H1 (cell line): ENCODE measurements around the gene GTF2F2. TPM values are rescaled to one million over a fixed set of nuclear protein-coding genes. Genes with fewer than 3 reads are reported as not detected.

Experiments used
- CTCF ChIA-PET: fragments of 300-600 bp; sonication (Branson Sonifier 250); formaldehyde crosslinking; loops from one replicate; lab custom pipeline; 2021; ENCODE audit not compliant: partially characterized antibody; lab: Charles Lee
- POLR2A ChIA-PET: fragments of 300-600 bp; sonication (Branson Sonifier 250); formaldehyde crosslinking; loops from one replicate; lab custom pipeline; 2021; ENCODE audit warnings: inconsistent platforms; ENCODE audit not compliant: partially characterized antibody; lab: Charles Lee
- DNase-seq, 2 experiments: peaks; one replicate each; pipeline versions ENCODE4 v3.0.0 to v3.0.0-alpha.2; 2010 to 2022; ENCODE audit warnings: low spot score in 2 of 2, low read depth in 1 of 2, mixed read lengths in 1 of 2
- FAIRE-seq: peaks from 2 replicates; lab custom pipeline; 2011; peaks lifted over from hg19 to GRCh38; lab: Jason Lieb, UNC
- H2AFZ ChIP-seq: 2 replicates; pipeline ENCODE4 v1.8.1; 2012; ENCODE audit warnings: low read length, inconsistent platforms
- H2AK5ac ChIP-seq: 2 replicates; pipeline ENCODE4 v1.6.1; 2013; ENCODE audit warnings: low read depth, low read length
- H2BK120ac ChIP-seq: replicated peaks from 2 replicates; pipeline ENCODE3; 2013; ENCODE audit warnings: low read depth, low read length, inconsistent platforms
- H2BK12ac ChIP-seq: 2 replicates; pipeline ENCODE4 v1.6.1; 2013; ENCODE audit warnings: low read depth, low read length
- H2BK15ac ChIP-seq: 2 replicates; pipeline ENCODE4 v1.6.1; 2013; ENCODE audit warnings: low read length
- H2BK20ac ChIP-seq: 2 replicates; pipeline ENCODE4 v1.6.1; 2013; ENCODE audit warnings: low read length
- H2BK5ac ChIP-seq: 2 replicates; pipeline ENCODE4 v1.6.1; 2013; ENCODE audit warnings: low read depth, low read length
- H3K14ac ChIP-seq: 2 replicates; pipeline ENCODE4 v1.6.1; 2013; ENCODE audit warnings: inconsistent platforms; ENCODE audit not compliant: insufficient read length
- H3K18ac ChIP-seq: 2 replicates; pipeline ENCODE4 v1.6.1; 2013; ENCODE audit warnings: low read length; ENCODE audit errors: extremely low read depth
- H3K23ac ChIP-seq: 2 replicates; pipeline ENCODE4 v1.6.1; 2013; ENCODE audit warnings: inconsistent platforms; ENCODE audit not compliant: insufficient read length
- H3K23me2 ChIP-seq: 2 replicates; pipeline ENCODE4 v1.6.1; 2013; ENCODE audit warnings: low read depth, low read length
- H3K27ac ChIP-seq: 2 replicates; pipeline ENCODE4 v1.6.1; 2011; ENCODE audit warnings: low read depth, low read length, inconsistent platforms
- H3K27me3 ChIP-seq, 4 experiments: replicated peaks in 1 of 4; 1 replicate in 1 of 4; 2 replicates in 3 of 4; pipeline versions ENCODE4 v1.6.1 to v1.8.1; 2011 to 2013; ENCODE audit warnings: low read length in 3 of 4, mild to moderate bottlenecking in 3 of 4, inconsistent platforms in 2 of 4, mixed read lengths in 2 of 4, moderate library complexity in 1 of 4; ENCODE audit not compliant: control insufficient read depth in 3 of 4, insufficient read depth in 3 of 4; ENCODE audit errors: extremely low read depth in 1 of 4
- H3K36me3 ChIP-seq, 4 experiments: 2 replicates each; pipeline versions ENCODE4 v1.6.1 to v1.8.1; 2011 to 2013; ENCODE audit warnings: mild to moderate bottlenecking in 4 of 4, low read length in 3 of 4, moderate library complexity in 2 of 4, control low read depth in 1 of 4, inconsistent platforms in 1 of 4; ENCODE audit not compliant: insufficient read depth in 4 of 4, control insufficient read depth in 2 of 4
- H3K4ac ChIP-seq: replicated peaks from 2 replicates; pipeline ENCODE3; 2013; ENCODE audit warnings: low read length, low read depth, mixed read lengths, inconsistent platforms; ENCODE audit not compliant: insufficient read length
- H3K4me1 ChIP-seq, 4 experiments: replicated peaks in 1 of 4; 1 replicate in 1 of 4; 2 replicates in 3 of 4; pipeline versions ENCODE4 v1.6.1 to v1.8.1; 2011 to 2013; ENCODE audit warnings: low read length in 3 of 4, inconsistent platforms in 2 of 4, mixed read lengths in 1 of 4; ENCODE audit not compliant: insufficient read depth in 4 of 4, control insufficient read depth in 3 of 4
- H3K4me2 ChIP-seq, 2 experiments: 2 replicates each; pipeline versions ENCODE4 v1.6.1 to v1.8.1; 2011 to 2013; ENCODE audit warnings: low read depth in 2 of 2, low read length in 2 of 2, control low read depth in 1 of 2, inconsistent platforms in 1 of 2, mild to moderate bottlenecking in 1 of 2; ENCODE audit not compliant: insufficient read depth in 1 of 2
- H3K4me3 ChIP-seq, 4 experiments: fragments of 200-600, 300-600 bp in 1 of 4; sonication (generic), shearing (Covaris generic), sonication (Bioruptor Twin) in 1 of 4; 2 replicates each; pipeline versions ENCODE4 v1.5.1 to v1.8.1; 2011 to 2016; ENCODE audit warnings: low read length in 4 of 4, low read depth in 3 of 4, control low read depth in 2 of 4, inconsistent platforms in 2 of 4, mild to moderate bottlenecking in 2 of 4, mixed read lengths in 1 of 4, moderate library complexity in 1 of 4; ENCODE audit not compliant: insufficient read depth in 2 of 4; ENCODE audit errors: extremely low read depth in 1 of 4
- H3K56ac ChIP-seq: replicated peaks from 2 replicates; pipeline ENCODE3; 2013; ENCODE audit warnings: low read depth, mild to moderate bottlenecking, mixed read lengths, low read length, inconsistent platforms; ENCODE audit not compliant: insufficient read length
- H3K79me1 ChIP-seq: 2 replicates; pipeline ENCODE4 v1.6.1; 2013; ENCODE audit warnings: low read depth, low read length, control low read depth
- H3K79me2 ChIP-seq, 2 experiments: 2 replicates each; pipeline versions ENCODE4 v1.6.1 to v1.8.1; 2012 to 2013; ENCODE audit warnings: low read length in 2 of 2, mild to moderate bottlenecking in 2 of 2, inconsistent platforms in 1 of 2; ENCODE audit not compliant: insufficient read depth in 2 of 2, control insufficient read depth in 1 of 2
- H3K9ac ChIP-seq, 4 experiments: replicated peaks in 1 of 4; 1 replicate in 1 of 4; 2 replicates in 3 of 4; pipeline versions ENCODE4 v1.6.1 to v1.8.1; 2011 to 2013; ENCODE audit warnings: low read depth in 3 of 4, low read length in 3 of 4, control low read depth in 2 of 4, mild to moderate bottlenecking in 2 of 4, moderate library complexity in 2 of 4, inconsistent platforms in 1 of 4; ENCODE audit errors: extremely low read depth in 1 of 4
- H3K9me3 ChIP-seq, 2 experiments: 2 replicates each; pipeline versions ENCODE4 v1.6.1 to v1.8.1; 2012 to 2013; ENCODE audit warnings: mild to moderate bottlenecking in 2 of 2, moderate library complexity in 2 of 2, control low read depth in 1 of 2, inconsistent platforms in 1 of 2, low read depth in 1 of 2, low read length in 1 of 2, mixed read lengths in 1 of 2; ENCODE audit not compliant: insufficient read depth in 2 of 2
- H4K20me1 ChIP-seq, 2 experiments: replicated peaks in 1 of 2; 2 replicates each; pipeline versions ENCODE3 to v1.8.1; 2011 to 2013; ENCODE audit warnings: inconsistent platforms in 2 of 2, low read length in 2 of 2, mild to moderate bottlenecking in 1 of 2; ENCODE audit not compliant: insufficient read depth in 2 of 2, control insufficient read depth in 1 of 2
- H4K5ac ChIP-seq: 2 replicates; pipeline ENCODE4 v1.6.1; 2013; ENCODE audit warnings: low read length, low read depth, mixed read lengths, inconsistent platforms; ENCODE audit not compliant: insufficient read length
- H4K8ac ChIP-seq: 2 replicates; pipeline ENCODE4 v1.8.0; 2013; ENCODE audit warnings: mild to moderate bottlenecking, moderate library complexity, low read length, inconsistent platforms; ENCODE audit not compliant: insufficient read depth; ENCODE audit errors: extremely low read depth
- H4K91ac ChIP-seq: replicated peaks from 2 replicates; pipeline ENCODE3; 2013; ENCODE audit warnings: low read length, mixed read lengths, inconsistent platforms; ENCODE audit not compliant: insufficient read length
- BCL11A ChIP-seq, 2 experiments: IDR thresholded peaks; one replicate each; pipeline ENCODE4 v1.6.1; 2011; ENCODE audit warnings: low read depth in 2 of 2, low read length in 2 of 2, mild to moderate bottlenecking in 2 of 2
- EZH2 ChIP-seq: fragments of 200-600 bp; sonication (generic); IDR thresholded peaks from 2 replicates; pipeline ENCODE4 v1.7.1; 2012; ENCODE audit warnings: low read depth, mild to moderate bottlenecking, moderate library complexity, low read length, inconsistent platforms; ENCODE audit not compliant: severe bottlenecking
- POU5F1 ChIP-seq: IDR thresholded peaks from 2 replicates; pipeline ENCODE4 v1.6.1; 2011; ENCODE audit warnings: low read depth, mild to moderate bottlenecking, low read length, moderate library complexity
- SP2 ChIP-seq: IDR thresholded peaks from 2 replicates; pipeline ENCODE4 v1.6.1; 2012; ENCODE audit warnings: mild to moderate bottlenecking, low read length, inconsistent platforms
- SUZ12 ChIP-seq: fragments of 200-600 bp; sonication (generic); IDR thresholded peaks from 2 replicates; pipeline ENCODE4 v1.6.1; 2012; ENCODE audit warnings: mild to moderate bottlenecking, inconsistent platforms, low read length, moderate library complexity, mixed read lengths
- TBP ChIP-seq: IDR thresholded peaks from 2 replicates; pipeline ENCODE4 v1.6.1; 2011; ENCODE audit warnings: low read depth, low read length, improper control_type of control experiment
- TEAD4 ChIP-seq: IDR thresholded peaks from 2 replicates; pipeline ENCODE4 v1.6.1; 2012; ENCODE audit warnings: low read depth, low read length, inconsistent platforms, mixed read lengths
- polyA plus RNA-seq, 7 experiments: library from polyadenylated mRNA; depleted of rRNA in 3 of 7; stranded (reverse) in 5 of 7; unstranded in 2 of 7; fragments of >200 nt in 5 of 7; fragments of 200-250 nt in 2 of 7; gene quantifications; 1 replicate in 5 of 7; 2 replicates in 1 of 7; 4 replicates in 1 of 7; pipeline versions ENCODE4 v1.2.1 to v1.2.3, GENCODE V29; 2011 to 2013; ENCODE audit warnings: missing spikeins in 2 of 7, mixed read lengths in 2 of 7
- total RNA-seq: library from RNA; stranded (reverse); fragmentation: NEBNext Ultra II Directional; extraction: Animal tissue kit (Norgen Biotek cat#: 25700); gene quantifications from 2 replicates; pipeline ENCODE4 v1.2.1, GENCODE V29; 2021

Gene GTF2F2
- total and polyA plus RNA-seq, 2 of the 8 experiments (the other 6 are each of a cell fraction or from before 2014, with no cell fraction given) = 10.8 to 31.1 TPM

- Histone ChIP-seq H4K20me1 (peaks cover 0 to 2% of the 10 kb centered on the region in 2 experiments), H2BK120ac (no peak overlapping the region), H3K14ac (no peak overlapping the region), H2AFZ (no peak overlapping the region), H3K9ac (no peak overlapping the region), H3K9me3 (no peaks in the 10 kb centered on the region), H3K18ac (no peak overlapping the region), H2AK5ac (no peak overlapping the region), H3K79me1 (no peaks in the 10 kb centered on the region; the same call in 1 of the 2 replicates), H3K4me1 (peaks cover 0 to 3% (median 1%) of the 10 kb centered on the region in 4 experiments; a peak in 4 of 7 replicates), H3K79me2 (peaks cover 0 to 8% of the 10 kb centered on the region in 2 experiments; a peak in 1 of 4 replicates), H3K23ac (no peak overlapping the region), H3K36me3 (no peaks in the 10 kb centered on the region), H3K23me2 (no peaks in the 10 kb centered on the region), H2BK15ac (no peak overlapping the region), H3K27ac (no peak overlapping the region), H3K4ac (no peak overlapping the region), H2BK5ac (no peak overlapping the region), H2BK12ac (no peak overlapping the region), H3K27me3 (no peaks in the 10 kb centered on the region), H3K56ac (no peak overlapping the region), H4K91ac (no peak overlapping the region), H4K8ac (no peak overlapping the region), H3K4me2 (no peak overlapping the region), H2BK20ac (no peak overlapping the region), H4K5ac (no peak overlapping the region), H3K4me3 (no peak overlapping the region)
- no peak for FAIRE-seq
- CTCF ChIA-PET = no interaction called here
- POLR2A ChIA-PET = interaction anchor here (0.8 kb wide), 1 partner anchor 65 kb away, joined by 3 read pairs; no protein-coding TSS in a partner anchor
- DNase-seq = no peak
- no peak for TF ChIP-seq EZH2
- no peak for TF ChIP-seq SP2
- TF ChIP-seq TBP = no peak
- TF ChIP-seq BCL11A (IDR thresholded peaks at IDR 0.05; ENCODE audit: low read depth in 2 of 2, low read length in 2 of 2) = no peak
- TF ChIP-seq TEAD4 = no peak
- no peak for TF ChIP-seq SUZ12
- TF ChIP-seq POU5F1 = no peak
Measured at GRCh38 chr13:45224176-45224575, 103.9 kb downstream of the GTF2F2 start.
